Measurements from ENCODE around the gene KRT13.

- TF ChIP-seq EZH2 (IDR thresholded peaks at IDR 0.05; ENCODE audit: borderline replicate concordance, insufficient read depth, low read depth, low read length, poor library complexity, severe bottlenecking): no peak
- TF ChIP-seq CTCF (IDR thresholded peaks at IDR 0.05): no peak
Observed at GRCh38 chr17:41463746-41464145, 41.7 kb downstream of the KRT13 start.

Data from B cell (primary cell).